ENCODE data around the gene CDC42BPA. TPM values are rescaled to one million over a fixed set of nuclear protein-coding genes. Genes with fewer than 3 reads are reported as not detected.

CDC42BPA gene
- total and polyA plus RNA-seq, 9 of the 15 experiments (the other 6 are each of a cell fraction or from before 2014, with no cell fraction given) = 8.0 to 77.5 (median 52.1) TPM

GRCh38 chr1:227255086-227255732, 63.1 kb downstream of the CDC42BPA start (continued):
- TF ChIP-seq GABPA (tag; conservative IDR thresholded peaks at IDR 0.05; ENCODE audit: low read depth) (no peak), ID3 (CRISPR knock-in tag; IDR thresholded peaks at IDR 0.05) (no peak), ID3 (tag; IDR thresholded peaks at IDR 0.05) (no peak), CHAMP1 (IDR thresholded peaks at IDR 0.05) (peak; percentile 74; the same call in 1 of the 2 replicates), CREBBP (IDR thresholded peaks at IDR 0.05; ENCODE audit: low read depth, low read length) (no peak), ZNF583 (CRISPR knock-in tag; IDR thresholded peaks at IDR 0.05) (no peak), EHMT2 (IDR thresholded peaks at IDR 0.05) (peak; percentile 21; the same call in 1 of the 2 replicates), MAZ (CRISPR knock-in tag; conservative IDR thresholded peaks at IDR 0.05 in 1 of 2, IDR thresholded peaks at IDR 0.05 in 1 of 2) (0 out of 4 replicates have a peak, but pooled peaks of 1 of the 2 experiments have one; percentile 18), HLTF (IDR thresholded peaks at IDR 0.05) (no peak), NFYB (IDR thresholded peaks at IDR 0.05; ENCODE audit: extremely low read depth, insufficient read length) (no peak), ARID1B (IDR thresholded peaks at IDR 0.05) (0 out of 2 replicates have a peak, but pooled peaks have one; percentile 6), IRF1 (CRISPR knock-in tag; IDR thresholded peaks at IDR 0.05; ENCODE audit: borderline replicate concordance) (no peak), PHF20 (IDR thresholded peaks at IDR 0.05; ENCODE audit: partially characterized antibody) (no peak), ZNF398 (CRISPR knock-in tag; IDR thresholded peaks at IDR 0.05) (no peak), CSDE1 (IDR thresholded peaks at IDR 0.05) (no peak), XRCC3 (IDR thresholded peaks at IDR 0.05) (no peak), MTA3 (IDR thresholded peaks at IDR 0.05; ENCODE audit: borderline replicate concordance) (no peak), SRSF7 (optimal IDR thresholded peaks at IDR 0.05; ENCODE audit: low read depth, low read length) (no peak), FOXK2 (conservative IDR thresholded peaks at IDR 0.05 in 1 of 2, IDR thresholded peaks at IDR 0.05 in 1 of 2; ENCODE audit: low read depth in 2 of 2) (no peak; a peak in 1 of 4 replicates), E2F4 (CRISPR knock-in tag; IDR thresholded peaks at IDR 0.05; ENCODE audit: low read depth) (no peak)
